Measurements from ENCODE around the gene RAG1. TPM values are rescaled to one million over a fixed set of nuclear protein-coding genes. Genes with fewer than 3 reads are reported as not detected.

The RAG1 gene
- total RNA-seq, 1 donor from 2014 or later: 0.99 TPM

- Mint-ChIP-seq H3K9me3 (no peaks in the 10 kb centered on the region), H3K4me1 (ENCODE audit: unreplicated experiment) (peaks cover 14% of the 10 kb centered on the region), H3K27ac (no peak overlapping the region), H3K4me3 (peak overlapping the region; percentile 85), H3K27me3 (peaks cover 31% of the 10 kb centered on the region), H3K36me3 (no peaks in the 10 kb centered on the region)
- no peak for TF ChIP-seq CTCF (conservative IDR thresholded peaks at IDR 0.05)
- DNase-seq (ENCODE audit: extremely low spot score, unreplicated experiment): no peak
Observed at GRCh38 chr11:36565031-36565610, 2.7 kb upstream of the RAG1 start.

GRCh38 chr11:36566407-36567053 lies 1.3 kb upstream of the RAG1 start:
- Mint-ChIP-seq H3K4me1 (ENCODE audit: unreplicated experiment) (peaks cover 14% of the 10 kb centered on the region), H3K9me3 (no peaks in the 10 kb centered on the region), H3K27me3 (peaks cover 42% of the 10 kb centered on the region), H3K27ac (no peak overlapping the region), H3K4me3 (no peak overlapping the region), H3K36me3 (no peaks in the 10 kb centered on the region)
- DNase-seq (ENCODE audit: extremely low spot score, unreplicated experiment): no peak
- no peak for TF ChIP-seq CTCF (conservative IDR thresholded peaks at IDR 0.05)

- Mint-ChIP-seq H3K9me3 (no peaks in the 10 kb centered on the region), H3K4me1 (ENCODE audit: unreplicated experiment) (peaks cover 12% of the 10 kb centered on the region), H3K27ac (no peak overlapping the region), H3K36me3 (no peaks in the 10 kb centered on the region), H3K27me3 (peaks cover 54% of the 10 kb centered on the region), H3K4me3 (no peak overlapping the region)
- TF ChIP-seq CTCF (conservative IDR thresholded peaks at IDR 0.05): no peak
- no peak for DNase-seq (ENCODE audit: extremely low spot score, unreplicated experiment)
Observed at GRCh38 chr11:36569095-36569494, 1.3 kb downstream of the RAG1 start.

- no peak for DNase-seq (ENCODE audit: extremely low spot score, unreplicated experiment)
- H3K4me1 Mint-ChIP-seq (ENCODE audit: unreplicated experiment): no peaks in the 10 kb centered on the region
- TF ChIP-seq CTCF (conservative IDR thresholded peaks at IDR 0.05): no peak
- H3K9me3 Mint-ChIP-seq: no peaks in the 10 kb centered on the region
- H3K4me3 Mint-ChIP-seq: no peak overlapping the region
- no peak overlapping the region for H3K27ac Mint-ChIP-seq
- no peaks in the 10 kb centered on the region for H3K36me3 Mint-ChIP-seq
- H3K27me3 Mint-ChIP-seq: peaks cover 31% of the 10 kb centered on the region
Observed at GRCh38 chr11:36574486-36574885, 6.7 kb downstream of the RAG1 start.

GRCh38 chr11:36577373-36577772 lies 9.6 kb downstream of the RAG1 start:
- Mint-ChIP-seq H3K27ac (no peak overlapping the region), H3K4me1 (ENCODE audit: unreplicated experiment) (no peaks in the 10 kb centered on the region), H3K9me3 (peaks cover 4% of the 10 kb centered on the region), H3K27me3 (peaks cover 16% of the 10 kb centered on the region), H3K36me3 (no peaks in the 10 kb centered on the region), H3K4me3 (no peak overlapping the region)
- no peak for TF ChIP-seq CTCF (conservative IDR thresholded peaks at IDR 0.05)
- DNase-seq (ENCODE audit: extremely low spot score, unreplicated experiment): no peak
